COLO668 (cell line): Measurements from ENCODE around the gene WFDC12.

ENCODE experiments used
- DNase-seq: peaks from one replicate; lab custom pipeline; 2025; ENCODE audit not compliant: unreplicated experiment; lab: John Stamatoyannopoulos, UW

Gene WFDC12

DNA sequence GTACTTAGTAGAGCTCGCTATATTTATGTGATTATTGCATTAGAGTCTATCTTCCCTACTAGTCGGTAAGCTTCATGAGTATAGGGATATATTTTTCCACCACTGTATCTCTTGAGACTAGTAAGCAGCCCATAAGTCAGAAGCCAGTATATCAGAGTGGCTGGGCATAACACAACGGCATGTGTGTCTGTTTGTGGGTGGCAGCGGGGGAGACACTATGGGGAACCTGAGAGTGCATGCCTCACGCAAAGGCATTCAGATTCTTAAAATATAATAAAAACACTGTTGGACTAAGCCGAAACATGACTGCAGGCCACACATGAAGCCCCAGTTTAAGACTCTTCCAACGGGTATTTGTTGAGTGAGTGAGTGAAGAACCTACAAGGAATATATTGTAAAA is 31.4 kb downstream of the WFDC12 start:
- no peak for DNase-seq

DNA sequence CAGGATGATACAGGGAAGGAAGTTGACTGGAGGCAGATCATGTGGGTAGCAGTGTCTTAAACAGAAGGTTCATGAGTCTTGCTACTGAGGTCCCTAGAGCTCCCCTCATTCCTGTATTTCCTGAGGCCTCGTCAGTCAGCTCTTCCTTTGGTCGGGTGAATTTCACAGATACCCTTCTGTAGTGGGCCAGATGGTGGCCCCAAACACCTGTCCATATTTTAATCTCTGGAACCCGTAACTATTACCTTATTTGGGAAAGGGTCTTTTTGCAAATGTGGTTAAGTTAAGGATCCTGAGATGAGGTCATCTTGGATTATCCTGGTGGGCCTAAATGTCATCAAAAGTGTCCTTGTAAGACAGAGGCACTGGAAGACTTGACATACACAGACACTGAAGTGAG is 32.9 kb downstream of the WFDC12 start:
- DNase-seq: no peak

DNA sequence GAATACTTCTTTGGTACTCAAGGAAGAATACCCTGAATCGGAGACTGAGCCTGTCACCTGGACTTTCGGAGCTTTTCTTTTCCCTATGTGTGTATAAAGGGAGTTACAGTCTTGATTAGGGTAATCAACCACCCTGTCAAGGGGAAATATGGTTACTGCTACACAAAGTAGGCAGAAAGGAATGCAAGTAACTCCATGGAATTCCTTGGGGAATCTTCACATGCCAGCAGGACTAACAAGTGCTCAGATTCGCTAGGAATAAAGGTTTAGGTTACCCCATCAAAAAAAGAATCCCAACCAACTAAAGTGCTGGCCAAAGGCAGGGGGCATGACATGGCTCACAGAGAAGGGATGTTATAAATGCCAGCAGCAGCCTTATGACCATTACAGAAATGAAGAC is 33.8 kb downstream of the WFDC12 start:
- DNase-seq: no peak

DNA sequence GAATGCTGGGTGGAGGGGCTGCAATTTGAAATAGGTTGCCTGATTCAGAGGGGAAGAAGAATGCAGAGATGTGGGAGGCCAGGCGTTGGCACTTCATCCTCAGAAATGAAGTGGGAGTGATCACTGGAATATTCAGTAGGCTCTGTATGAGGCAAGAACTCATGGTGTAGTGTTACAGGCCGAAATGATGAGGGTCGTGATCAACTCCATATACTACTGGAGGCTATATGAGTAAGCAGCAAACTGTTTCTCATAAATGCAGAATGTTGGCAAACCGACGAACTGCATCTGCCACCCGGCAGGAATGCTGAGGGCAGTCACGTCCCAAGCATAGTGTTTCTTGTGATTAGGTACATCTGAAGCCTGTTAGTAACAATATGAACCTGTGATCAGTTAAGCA is 36.0 kb downstream of the WFDC12 start:
- no peak for DNase-seq

DNA sequence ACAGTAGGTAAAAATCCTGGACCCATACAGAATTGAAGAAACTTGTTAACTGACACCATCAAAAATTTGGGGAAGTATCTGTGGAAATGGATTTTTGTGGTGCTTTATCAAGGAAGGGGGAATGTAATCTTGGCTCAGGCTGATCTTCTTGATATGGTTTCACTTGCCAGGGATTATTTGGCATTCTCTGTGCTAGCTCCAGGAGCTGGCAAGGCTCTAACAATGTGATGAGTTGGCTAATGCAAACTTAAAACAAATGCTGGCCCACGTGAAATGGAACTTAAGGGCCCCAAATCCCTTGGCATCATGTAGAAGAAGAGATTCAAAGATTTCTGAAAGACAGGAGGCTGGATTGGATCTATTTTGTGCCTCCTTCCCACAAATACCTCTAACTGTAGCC is 36.5 kb downstream of the WFDC12 start:
- DNase-seq: no peak

DNA sequence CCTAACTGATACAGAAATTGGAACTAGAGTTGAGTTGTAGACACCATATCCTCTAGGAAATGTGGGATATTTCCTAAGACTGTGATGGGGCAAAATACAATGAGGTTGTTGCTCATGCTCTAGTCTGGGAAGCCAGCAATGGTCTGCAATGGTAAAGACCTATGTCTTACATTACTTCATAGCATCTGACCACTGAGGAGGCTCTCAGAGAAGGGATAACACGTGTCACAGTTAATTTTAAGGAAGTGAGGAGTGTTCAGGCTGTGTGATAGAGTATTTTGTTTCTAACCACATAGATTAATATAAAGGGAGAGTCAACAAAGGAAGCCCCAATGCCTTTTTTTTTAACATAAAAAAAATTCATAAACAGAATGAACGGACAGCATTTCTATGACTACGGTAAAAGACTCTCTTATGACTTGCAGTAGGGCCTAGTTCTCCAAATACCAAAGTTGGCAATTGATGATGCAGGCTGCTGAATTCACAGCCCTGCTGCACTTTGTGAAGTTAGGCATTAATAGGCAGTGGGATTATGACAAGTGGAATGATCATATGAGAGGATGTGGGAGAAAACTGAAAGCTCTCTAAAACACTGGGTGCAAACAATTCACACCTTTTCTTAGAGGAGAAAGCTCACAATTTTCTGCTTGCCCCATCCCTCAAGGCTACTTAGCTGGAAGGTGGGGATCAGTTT is 37.0 kb downstream of the WFDC12 start:
- no peak for DNase-seq

DNA sequence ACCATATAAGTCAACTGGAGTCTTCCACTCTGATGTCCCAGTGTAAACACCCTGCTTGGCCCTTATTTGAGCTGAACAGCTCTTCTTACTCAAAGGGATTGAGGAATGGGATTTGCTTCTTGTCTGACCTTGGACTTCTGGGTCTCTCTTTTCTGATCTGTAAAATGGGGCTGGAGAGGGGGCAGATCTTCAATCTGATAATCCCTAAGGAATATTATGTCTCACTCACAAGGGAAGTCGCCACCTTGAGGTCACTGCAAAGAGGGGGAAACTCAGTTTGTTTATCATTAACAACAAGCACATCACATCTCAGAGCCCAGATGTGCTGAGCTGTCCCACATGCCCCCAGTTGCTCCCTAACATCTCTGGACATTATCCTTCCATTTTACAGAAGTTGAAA is 38.4 kb downstream of the WFDC12 start:
- no peak for DNase-seq

DNA sequence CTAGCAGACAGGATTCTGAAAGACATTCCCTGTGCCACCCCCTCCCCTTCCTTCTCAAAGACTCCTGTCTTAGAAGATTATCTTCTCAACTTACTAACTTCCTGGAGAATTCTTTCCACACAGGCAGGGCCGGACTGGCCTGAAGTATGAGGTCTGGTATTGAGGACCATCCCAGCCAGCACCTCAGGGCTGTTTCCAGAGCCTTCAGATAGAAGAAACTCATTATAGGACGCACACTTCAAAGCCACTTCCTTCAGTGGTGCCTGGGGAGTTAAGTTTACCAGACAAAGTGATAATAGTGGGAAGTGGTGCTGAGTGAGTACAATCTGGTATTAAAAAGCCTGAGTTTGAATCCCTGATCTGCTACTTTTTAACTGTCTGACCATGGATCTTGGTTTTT is 39.0 kb downstream of the WFDC12 start:
- no peak for DNase-seq

DNA sequence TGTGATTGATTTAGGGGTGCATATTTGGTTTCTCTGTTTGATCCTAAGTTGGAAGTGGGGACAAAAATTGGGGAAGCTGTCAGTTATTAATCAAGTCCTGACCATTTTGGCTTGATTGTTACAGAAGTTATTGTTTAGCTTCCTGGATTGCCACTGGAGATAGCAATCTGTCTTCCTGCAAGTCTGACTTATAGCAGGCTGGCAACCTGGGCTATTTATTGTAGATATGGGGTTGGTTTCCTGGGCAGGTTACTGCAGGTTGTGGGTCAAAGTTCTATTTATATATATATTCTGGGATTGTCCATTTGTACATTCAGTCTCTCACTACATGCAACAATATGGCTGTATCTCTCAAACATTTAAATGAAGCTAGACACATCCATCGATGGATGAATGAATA is 41.1 kb downstream of the WFDC12 start:
- no peak for DNase-seq

DNA sequence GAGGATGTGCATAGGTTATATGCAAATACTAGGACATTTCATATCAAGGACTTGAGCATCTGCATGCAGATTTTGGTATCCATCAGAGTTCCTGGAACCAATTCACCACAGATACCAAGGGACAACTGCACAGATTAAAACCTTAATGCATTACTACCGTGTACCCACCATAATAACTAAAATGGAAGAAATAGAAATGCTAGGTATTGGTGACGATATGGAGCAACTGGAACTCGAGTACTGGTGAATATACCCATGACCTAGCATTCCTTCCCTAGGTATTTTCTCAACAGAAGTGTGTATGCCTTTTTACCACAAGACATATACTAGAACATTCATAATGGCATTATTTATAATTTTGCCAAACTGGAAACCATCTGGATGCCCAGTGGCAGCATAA is 41.8 kb downstream of the WFDC12 start:
- no peak for DNase-seq

DNA sequence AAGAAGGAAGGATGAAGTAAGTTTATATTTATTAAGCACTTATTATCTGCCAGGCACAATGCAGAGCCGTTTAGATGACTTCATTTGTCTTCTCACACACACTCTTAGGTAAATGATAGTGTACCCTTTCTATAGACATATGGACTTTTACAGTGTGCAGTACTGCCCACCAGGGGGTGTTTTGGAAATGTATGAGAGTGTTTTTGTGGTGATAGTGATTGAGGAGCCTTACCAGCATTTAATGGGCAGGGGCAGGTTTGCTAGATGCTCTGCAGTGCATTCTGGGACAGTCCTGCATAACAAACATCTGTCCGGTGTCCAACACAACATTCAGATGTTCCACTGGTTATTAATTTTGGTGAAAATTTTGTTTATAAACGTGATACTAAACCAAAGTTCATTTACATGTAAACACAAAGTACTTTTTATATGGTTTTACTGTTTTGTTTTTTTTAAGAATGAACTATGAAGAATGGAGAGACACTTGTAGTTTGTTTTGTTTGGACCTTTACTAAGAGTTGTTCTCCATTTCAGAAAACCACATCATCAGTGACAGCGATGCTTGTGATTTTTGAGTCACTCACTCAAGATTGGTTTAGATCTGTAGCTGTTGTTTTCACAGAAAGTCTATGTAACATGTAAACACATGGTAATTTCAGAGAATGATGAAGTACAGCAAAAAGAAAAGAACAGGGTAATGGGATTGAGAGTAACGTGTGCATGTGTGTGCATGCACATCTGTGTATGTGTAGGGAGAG is 43.2 kb downstream of the WFDC12 start:
- DNase-seq: peak; percentile 9

DNA sequence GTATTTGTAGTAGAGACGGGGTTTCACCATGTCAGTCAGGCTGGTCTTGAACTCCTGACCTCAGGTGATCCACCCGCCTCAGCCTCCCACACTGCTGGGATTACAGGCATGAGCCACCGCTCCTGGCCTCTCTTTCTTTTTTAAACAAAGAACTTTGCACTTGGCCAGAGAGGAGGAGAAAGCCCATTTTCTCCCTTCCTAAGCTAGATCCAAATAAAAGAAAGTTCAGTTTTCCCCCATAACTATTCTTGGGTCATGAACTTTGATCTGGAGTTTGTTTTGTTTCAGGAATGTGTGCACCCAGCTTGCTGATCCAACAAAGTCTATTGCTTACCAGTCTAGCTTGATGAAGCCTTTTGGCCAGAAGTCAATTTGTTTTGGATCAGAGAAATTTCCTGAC is 46.7 kb downstream of the WFDC12 start:
- DNase-seq: no peak
